NCI-H510A treated with DMSO at 0.1 percent for 48 hours (cell line): ENCODE results near the gene CDC20.
"Not testable (repeated sequence)": the region's sequence is repeated elsewhere in the genome, so short reads cannot be mapped to it uniquely, and the experiment has no call there.

Experiments
- DNase-seq: peaks from one replicate; lab custom pipeline; 2025; lab: John Stamatoyannopoulos, UW

CDC20 gene

DNA sequence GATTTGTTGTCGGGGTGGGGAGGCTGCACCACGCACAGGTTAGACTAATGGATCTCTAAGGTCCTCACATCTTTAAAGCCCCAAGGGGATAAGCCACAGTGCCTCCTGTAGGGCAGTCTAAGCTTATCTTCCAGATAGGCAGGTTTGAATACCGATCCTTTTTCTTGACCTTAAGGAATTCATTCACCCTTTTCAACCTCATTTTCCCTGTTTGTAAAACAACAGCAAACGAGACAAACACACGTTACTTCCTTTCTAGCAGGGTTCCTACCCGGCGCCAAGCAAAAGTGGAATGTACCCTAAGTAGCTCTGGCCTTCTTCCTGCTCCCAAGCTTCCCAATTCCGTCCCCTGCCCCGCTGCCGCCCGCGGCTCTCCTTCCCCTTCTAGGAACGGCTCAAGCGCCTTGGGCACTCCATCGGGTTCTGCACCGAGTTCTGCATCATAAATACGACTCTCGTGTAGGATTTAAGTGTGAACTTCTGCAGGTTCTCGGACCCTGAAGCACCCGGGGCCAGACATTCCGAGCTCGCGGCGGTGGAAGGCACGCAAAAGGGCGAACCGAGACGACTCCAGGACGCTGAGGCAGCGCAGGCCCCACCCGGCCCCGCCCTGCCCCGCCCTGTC is 548 bp upstream of the CDC20 start:
- DNase-seq = peak; percentile 100

DNA sequence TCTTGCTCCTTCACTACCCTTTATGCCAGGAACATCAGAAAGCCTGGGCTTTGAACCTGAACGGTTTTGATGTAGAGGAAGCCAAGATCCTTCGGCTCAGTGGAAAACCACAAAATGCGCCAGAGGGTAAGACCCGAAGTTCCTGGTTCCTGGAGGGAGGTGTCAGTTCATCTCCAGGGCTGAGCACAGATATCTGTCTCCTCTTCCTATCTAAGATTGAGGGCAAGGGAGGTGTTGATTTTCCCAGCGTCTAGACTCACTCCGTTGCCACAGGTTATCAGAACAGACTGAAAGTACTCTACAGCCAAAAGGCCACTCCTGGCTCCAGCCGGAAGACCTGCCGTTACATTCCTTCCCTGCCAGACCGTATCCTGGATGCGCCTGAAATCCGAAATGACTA is 915 bp downstream of the CDC20 start:
- no peak for DNase-seq

GRCh38 chr1:43360616-43361015 is 1.8 kb downstream of the CDC20 start:
- no peak for DNase-seq

- DNase-seq = no peak
These were observed 4.6 kb downstream of the CDC20 start for GRCh38 chr1:43363283-43363934.

GRCh38 chr1:43363935-43364525 is 5.2 kb downstream of the CDC20 start:
- DNase-seq = no peak

GRCh38 chr1:43365678-43366077 is 6.9 kb downstream of the CDC20 start:
- no peak for DNase-seq

DNA sequence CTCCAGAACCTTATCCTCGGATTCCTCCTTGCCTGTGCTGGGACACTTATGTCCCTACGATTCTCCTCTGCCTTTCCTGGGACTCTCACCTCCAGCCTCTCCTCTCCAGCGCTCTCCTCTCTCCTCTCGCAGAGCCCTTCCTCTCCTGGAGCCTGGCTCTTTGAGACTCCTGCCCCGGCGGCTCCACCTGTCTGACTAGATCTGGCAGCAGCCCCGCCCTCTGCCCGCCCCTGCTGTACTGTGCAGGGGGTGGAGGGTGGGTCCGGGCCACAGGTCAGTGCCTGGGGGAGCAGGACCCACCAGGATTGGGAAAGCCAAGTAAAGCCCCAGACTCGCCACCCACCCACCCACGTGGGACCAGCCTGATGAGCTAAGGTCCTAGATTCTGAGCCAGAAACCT is 7.4 kb downstream of the CDC20 start:
- peak; percentile 98 for DNase-seq

- peak; percentile 89 for DNase-seq
These were observed 7.8 kb downstream of the CDC20 start for GRCh38 chr1:43366601-43367025.

GRCh38 chr1:43367026-43367903 is 8.5 kb downstream of the CDC20 start:
- peak; percentile 97 for DNase-seq

DNA sequence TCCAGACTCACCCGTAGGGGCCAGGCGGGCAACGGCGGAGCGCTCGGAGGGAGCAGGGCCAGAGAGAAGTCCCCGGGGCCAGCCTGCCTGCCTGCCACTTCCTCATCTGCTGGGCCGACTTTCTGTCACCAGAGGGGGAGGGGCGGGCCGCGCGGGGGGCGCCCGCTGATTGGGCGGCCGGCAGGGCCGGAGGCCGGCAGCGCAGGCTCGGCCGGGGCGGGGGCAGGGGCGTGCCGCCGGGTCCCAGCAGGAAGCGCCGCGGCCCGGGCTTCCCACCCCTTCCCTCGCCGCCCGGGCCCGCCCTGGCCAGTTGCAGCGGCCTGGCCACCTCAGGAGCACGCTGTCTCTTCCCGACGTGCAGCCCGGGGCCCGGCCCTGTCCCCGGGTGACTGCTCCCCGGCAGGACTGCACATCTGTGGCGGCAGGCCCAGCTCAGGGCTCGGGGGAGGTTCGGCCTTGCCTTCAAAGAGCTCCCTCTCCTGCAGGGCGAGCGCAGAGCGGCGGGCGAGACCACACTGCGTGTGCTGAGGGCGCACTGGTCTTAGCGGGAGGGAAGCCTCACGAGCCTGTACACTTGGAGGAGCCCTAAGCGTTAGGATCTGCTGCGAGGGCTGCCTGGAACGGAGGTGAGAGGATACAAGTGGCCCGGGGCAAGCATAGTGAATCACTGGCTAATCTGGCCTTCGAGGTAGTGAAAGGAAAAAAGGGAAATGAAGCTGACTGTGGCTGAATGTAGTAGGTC is 9.3 kb downstream of the CDC20 start, which contains the start of gene ELOVL1:
TSS of gene ELOVL1 (minus strand) at position 108 of the 742 bp plus-strand sequence. CDS start 2,402 bp downstream, outside the sequence.
- peak; percentile 100 for DNase-seq

- DNase-seq = no peak
These were observed 9.9 kb downstream of the CDC20 start for GRCh38 chr1:43368646-43369020.

DNA sequence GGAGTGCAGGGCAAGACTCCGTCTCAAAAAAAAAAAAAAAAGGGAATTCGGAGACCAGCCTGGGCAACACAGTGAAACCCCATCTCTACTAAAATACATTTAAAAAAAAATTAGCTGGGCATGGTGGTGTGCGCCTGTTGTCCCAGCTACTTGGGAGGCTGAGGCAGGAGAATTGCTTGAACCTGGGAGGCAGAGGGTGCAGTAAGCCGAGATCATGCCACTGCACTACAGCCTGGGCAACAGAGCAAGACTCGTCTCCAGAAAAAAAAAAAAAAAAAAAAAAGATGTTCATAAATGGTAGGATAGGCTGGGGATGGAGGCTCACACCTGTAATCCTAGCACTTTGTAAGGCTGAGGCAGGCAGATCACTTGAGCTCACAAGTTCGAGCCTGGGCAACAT is 11.0 kb downstream of the CDC20 start:
- DNase-seq = not testable (repeated sequence)

DNA sequence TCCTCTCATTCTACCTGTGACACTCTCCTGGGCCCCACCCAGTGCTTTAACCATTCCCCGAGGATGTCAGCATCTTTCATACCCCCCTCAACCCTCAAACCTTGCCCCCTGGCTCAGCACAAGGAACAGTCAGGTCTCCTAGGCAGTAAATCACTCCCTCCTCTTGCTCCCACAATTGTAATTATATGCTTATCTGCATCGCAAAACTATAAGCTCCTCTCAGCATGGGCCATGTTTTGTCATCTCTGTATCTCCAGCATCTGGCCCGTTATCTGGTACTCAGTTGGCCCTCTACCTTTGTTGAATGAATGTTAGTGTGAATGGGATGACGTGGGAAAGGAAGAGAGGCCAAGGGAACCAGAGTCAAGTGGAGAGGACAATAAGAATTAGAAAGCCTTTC is 11.8 kb downstream of the CDC20 start:
- no peak for DNase-seq

DNA sequence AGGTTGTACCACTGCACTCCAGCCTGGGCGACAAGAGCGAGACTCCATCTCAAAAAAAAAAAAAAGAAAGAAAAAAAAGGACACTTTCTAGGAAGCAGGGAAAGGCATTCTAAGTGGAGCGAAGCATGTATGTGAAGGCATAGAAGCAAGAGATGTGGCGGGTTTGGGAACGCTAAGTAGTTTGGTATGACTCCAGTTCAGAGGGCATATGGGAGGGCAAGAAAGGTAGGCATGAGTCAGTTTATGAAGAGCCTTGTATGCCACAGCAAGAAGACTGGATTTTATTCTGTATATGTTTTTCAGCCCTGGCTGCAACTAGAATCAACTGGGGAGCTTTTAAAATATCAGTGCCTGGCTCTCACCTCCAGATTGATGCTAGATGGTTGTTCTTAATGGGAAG is 13.4 kb downstream of the CDC20 start:
- no peak for DNase-seq

- DNase-seq = no peak
These were observed 14.5 kb downstream of the CDC20 start for GRCh38 chr1:43373066-43373940.

GRCh38 chr1:43376723-43377235 is 18.0 kb downstream of the CDC20 start:
- peak; percentile 78 for DNase-seq

DNA sequence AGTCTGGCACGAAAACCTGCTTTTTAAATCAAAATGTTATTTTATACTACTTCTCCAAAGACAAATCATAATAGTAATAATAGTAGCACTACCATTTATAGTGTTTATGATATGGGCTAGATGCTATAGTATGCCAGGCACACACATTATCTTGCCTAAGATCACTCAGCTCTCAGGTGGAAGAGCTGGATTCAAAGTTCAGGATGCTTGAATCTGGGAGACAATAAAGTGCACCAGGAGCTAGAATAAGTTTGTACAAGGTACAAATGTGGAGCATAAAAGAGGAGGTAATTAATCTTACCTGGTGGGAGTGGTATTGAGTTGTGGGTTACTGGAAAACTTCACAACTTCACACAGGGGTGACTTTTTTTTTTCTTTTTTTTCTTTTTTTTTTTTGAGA is 19.1 kb downstream of the CDC20 start:
- no peak for DNase-seq

DNA sequence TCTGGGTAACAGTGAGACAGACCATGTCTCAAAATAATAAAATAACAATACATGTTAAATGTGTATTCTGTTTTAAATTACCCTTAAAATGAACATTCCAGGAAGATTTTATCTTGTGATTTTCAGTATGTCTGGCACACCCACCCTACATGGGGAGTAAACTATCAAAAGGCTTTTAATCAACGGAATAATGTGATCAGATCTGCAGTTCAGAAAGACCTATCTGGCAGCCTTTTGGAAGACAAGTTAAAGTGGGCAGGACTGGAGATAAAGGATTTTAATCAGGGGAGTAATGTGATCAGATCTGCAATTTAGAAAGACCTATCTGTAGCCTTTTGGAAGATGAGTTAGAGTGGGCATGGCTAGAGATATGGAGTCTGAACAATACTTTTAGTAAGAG is 20.7 kb downstream of the CDC20 start:
- no peak for DNase-seq

DNA sequence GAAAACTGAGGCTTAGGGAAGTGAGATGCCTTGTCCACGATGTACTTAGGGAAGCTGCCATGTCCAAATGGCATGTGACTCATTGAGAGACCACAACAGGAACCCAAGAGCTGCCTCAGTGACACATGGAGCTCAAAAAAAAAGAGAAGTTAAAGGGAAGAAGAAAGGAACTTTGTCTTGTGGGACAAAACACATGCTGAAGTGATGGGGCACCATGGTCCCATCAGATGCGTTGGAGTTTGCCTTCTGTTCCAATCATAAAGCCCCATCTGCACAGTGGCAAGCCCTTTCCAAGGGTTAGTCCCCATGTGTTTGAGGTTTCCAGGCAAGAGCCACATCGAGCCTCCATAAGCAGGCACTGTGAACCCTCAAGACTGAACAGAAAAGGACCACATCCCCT is 22.8 kb downstream of the CDC20 start:
- DNase-seq = no peak

DNA sequence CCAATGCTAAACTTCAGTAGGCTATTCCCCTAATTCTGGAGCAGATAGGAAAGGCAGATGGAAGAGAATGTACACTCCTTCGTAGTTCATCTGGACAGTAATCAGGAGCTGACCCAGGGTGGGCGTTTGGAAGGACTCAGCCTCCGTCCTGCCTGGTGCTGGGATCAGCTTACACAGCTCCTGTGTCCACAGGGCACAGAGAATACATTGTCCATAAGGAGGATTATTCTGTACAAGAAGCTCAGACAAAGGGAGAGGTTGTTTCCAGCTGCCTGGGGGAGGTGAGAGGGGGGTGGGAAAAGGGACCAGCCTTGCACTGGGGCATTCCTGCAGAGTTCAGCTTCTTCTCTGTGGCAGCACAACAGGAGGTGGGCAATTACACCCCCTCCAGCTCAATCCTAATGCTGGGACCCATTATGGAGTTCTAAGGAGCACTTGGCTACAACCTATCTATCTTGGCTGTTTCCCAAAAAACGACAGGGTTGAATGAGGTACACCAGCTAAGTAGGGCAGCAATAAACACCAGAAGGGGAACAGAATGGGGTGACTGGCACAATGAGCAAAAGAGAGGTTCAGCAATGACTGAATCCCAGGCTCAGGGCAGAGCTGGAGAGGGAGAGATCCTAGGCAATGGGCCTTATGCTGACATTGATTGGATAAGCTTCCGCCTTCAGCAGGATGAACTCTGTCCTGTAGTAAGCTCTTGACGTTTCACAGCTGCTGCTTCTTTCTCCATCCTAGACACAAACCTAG is 23.4 kb downstream of the CDC20 start:
- no peak for DNase-seq
